Measurements from ENCODE around the gene ASF1A.
A peak's percentile ranks its signal among the peaks of the same experiment; 100 is the strongest.

The ASF1A gene

GRCh38 chr6:118882314-118882905 is 11.5 kb upstream of the ASF1A start:
- no peak for DNase-seq

- no peak for DNase-seq
These were observed 7.3 kb upstream of the ASF1A start for GRCh38 chr6:118886641-118887040.

GRCh38 chr6:118889163-118889562 is 4.8 kb upstream of the ASF1A start:
- no peak for DNase-seq

GRCh38 chr6:118890997-118891790 is 2.8 kb upstream of the ASF1A start:
- DNase-seq = peak; percentile 33

GRCh38 chr6:118892355-118892991 is 1.5 kb upstream of the ASF1A start:
- DNase-seq = peak; percentile 39

GRCh38 chr6:118893064-118893806 is 717 bp upstream of the ASF1A start:
- DNase-seq = peak; percentile 78

- peak; percentile 70 for DNase-seq
These were observed 691 bp downstream of the ASF1A start for GRCh38 chr6:118894425-118895260.

GRCh38 chr6:118895261-118895560 is 1.3 kb downstream of the ASF1A start:
- DNase-seq = no peak

GRCh38 chr6:118895859-118896258 is 1.9 kb downstream of the ASF1A start:
- DNase-seq = no peak

GRCh38 chr6:118896339-118897136 is 2.6 kb downstream of the ASF1A start:
- peak; percentile 41 for DNase-seq

GRCh38 chr6:118897386-118897785 is 3.4 kb downstream of the ASF1A start:
- DNase-seq = no peak

GRCh38 chr6:118899948-118900347 is 6.0 kb downstream of the ASF1A start:
- peak; percentile 49 for DNase-seq

- DNase-seq = no peak
These were observed 8.8 kb downstream of the ASF1A start for GRCh38 chr6:118902726-118903125.

GRCh38 chr6:118903138-118903537 is 9.2 kb downstream of the ASF1A start:
- DNase-seq = no peak

GRCh38 chr6:118903691-118904090 is 9.7 kb downstream of the ASF1A start:
- no peak for DNase-seq

GRCh38 chr6:118905084-118905483 is 11.1 kb downstream of the ASF1A start:
- DNase-seq = no peak

GRCh38 chr6:118905851-118906250 is 11.9 kb downstream of the ASF1A start:
- DNase-seq = peak; percentile 26

- no peak for DNase-seq
These were observed 14.5 kb downstream of the ASF1A start for GRCh38 chr6:118908441-118908840.

GRCh38 chr6:118912646-118913045 is 18.7 kb downstream of the ASF1A start:
- no peak for DNase-seq

GRCh38 chr6:118913161-118913560 is 19.2 kb downstream of the ASF1A start:
- DNase-seq = no peak

GRCh38 chr6:118914598-118914997 is 20.6 kb downstream of the ASF1A start:
- no peak for DNase-seq

Measured in CD4-positive, alpha-beta T cell treated with Interleukin-12 subunit alpha and Interleukin-12 subunit beta, for 1 hour (primary cell).